ENCODE results near the gene DDO.

DNA sequence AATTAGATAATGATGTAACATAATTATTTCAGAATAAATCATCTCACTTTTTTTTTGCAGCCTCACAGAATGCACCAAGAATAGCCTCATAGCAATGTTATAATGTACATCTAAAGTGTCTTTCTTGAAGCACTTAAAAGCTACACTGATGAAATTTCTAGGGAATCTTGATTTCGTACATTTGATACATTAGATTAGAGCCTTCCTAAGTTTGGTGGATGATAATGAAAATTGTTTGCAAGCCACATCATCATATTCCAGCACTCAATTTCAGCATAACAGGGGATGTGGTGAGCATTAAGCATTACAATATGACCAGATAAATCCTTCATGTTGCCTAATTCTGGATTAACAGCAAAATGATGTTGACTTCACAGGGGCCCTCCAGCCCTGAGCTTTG, 47.5 kb downstream of the DDO start:
- TF ChIP-seq, protein P1, sequence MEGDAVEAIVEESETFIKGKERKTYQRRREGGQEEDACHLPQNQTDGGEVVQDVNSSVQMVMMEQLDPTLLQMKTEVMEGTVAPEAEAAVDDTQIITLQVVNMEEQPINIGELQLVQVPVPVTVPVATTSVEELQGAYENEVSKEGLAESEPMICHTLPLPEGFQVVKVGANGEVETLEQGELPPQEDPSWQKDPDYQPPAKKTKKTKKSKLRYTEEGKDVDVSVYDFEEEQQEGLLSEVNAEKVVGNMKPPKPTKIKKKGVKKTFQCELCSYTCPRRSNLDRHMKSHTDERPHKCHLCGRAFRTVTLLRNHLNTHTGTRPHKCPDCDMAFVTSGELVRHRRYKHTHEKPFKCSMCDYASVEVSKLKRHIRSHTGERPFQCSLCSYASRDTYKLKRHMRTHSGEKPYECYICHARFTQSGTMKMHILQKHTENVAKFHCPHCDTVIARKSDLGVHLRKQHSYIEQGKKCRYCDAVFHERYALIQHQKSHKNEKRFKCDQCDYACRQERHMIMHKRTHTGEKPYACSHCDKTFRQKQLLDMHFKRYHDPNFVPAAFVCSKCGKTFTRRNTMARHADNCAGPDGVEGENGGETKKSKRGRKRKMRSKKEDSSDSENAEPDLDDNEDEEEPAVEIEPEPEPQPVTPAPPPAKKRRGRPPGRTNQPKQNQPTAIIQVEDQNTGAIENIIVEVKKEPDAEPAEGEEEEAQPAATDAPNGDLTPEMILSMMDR (optimal IDR thresholded peaks at IDR 0.05 in 1 of 3, IDR thresholded peaks at IDR 0.05 in 1 of 3, conservative IDR thresholded peaks at IDR 0.05 in 1 of 3; ENCODE audit: extremely low read depth in 1 of 3, insufficient read depth in 2 of 3, low read length in 3 of 3): no peak
- no peak for TF ChIP-seq EZH2 (IDR thresholded peaks at IDR 0.05; ENCODE audit: low read length)
